ENCODE measurements around the gene TAT. TPM values are rescaled to one million over a fixed set of nuclear protein-coding genes. Genes with fewer than 3 reads are reported as not detected.

The TAT gene
- total RNA-seq, 1 experiment from 2014 or later: 0.68 TPM

DNA sequence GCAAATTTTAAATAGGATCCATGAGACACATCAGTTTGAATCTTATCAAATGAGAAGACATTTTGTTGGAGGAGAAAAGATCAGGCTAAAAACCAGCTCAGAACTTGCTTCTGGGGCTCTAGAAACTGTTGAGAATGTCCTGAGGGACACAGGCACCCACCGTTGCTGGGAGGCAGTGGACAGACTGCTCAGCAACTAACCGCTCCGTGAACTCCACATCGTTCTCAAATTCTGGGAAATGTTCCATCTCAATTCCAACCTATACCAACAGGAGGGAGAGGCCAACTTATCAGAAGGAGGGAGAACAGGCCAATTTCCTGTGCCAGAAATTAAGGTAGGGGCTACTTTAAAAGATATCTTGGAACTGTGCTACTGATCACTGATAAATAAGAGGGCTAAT lies 8.3 kb downstream of the TAT start:
- no peak for ATAC-seq
- Mint-ChIP-seq H3K4me1 (peaks cover 14% of the 10 kb centered on the region), H3K27ac (no peak overlapping the region), H3K9me3 (no peaks in the 10 kb centered on the region), H3K27me3 (ENCODE audit: low read depth) (no peaks in the 10 kb centered on the region), H3K36me3 (no peaks in the 10 kb centered on the region), H3K4me3 (no peak overlapping the region)
- no peak for DNase-seq (ENCODE audit: low spot score)
- ChIA-PET POLR2A (no interaction called here), CTCF (interaction anchor here (1.8 kb wide), 1 partner anchor 42 kb away, joined by 9 read pairs; no protein-coding TSS in a partner anchor)
- TF ChIP-seq, protein P1, sequence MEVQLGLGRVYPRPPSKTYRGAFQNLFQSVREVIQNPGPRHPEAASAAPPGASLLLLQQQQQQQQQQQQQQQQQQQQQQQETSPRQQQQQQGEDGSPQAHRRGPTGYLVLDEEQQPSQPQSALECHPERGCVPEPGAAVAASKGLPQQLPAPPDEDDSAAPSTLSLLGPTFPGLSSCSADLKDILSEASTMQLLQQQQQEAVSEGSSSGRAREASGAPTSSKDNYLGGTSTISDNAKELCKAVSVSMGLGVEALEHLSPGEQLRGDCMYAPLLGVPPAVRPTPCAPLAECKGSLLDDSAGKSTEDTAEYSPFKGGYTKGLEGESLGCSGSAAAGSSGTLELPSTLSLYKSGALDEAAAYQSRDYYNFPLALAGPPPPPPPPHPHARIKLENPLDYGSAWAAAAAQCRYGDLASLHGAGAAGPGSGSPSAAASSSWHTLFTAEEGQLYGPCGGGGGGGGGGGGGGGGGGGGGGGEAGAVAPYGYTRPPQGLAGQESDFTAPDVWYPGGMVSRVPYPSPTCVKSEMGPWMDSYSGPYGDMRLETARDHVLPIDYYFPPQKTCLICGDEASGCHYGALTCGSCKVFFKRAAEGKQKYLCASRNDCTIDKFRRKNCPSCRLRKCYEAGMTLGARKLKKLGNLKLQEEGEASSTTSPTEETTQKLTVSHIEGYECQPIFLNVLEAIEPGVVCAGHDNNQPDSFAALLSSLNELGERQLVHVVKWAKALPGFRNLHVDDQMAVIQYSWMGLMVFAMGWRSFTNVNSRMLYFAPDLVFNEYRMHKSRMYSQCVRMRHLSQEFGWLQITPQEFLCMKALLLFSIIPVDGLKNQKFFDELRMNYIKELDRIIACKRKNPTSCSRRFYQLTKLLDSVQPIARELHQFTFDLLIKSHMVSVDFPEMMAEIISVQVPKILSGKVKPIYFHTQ (CRISPR knock-in tag; IDR thresholded peaks at IDR 0.05): no peak
- TF ChIP-seq, protein P2, sequence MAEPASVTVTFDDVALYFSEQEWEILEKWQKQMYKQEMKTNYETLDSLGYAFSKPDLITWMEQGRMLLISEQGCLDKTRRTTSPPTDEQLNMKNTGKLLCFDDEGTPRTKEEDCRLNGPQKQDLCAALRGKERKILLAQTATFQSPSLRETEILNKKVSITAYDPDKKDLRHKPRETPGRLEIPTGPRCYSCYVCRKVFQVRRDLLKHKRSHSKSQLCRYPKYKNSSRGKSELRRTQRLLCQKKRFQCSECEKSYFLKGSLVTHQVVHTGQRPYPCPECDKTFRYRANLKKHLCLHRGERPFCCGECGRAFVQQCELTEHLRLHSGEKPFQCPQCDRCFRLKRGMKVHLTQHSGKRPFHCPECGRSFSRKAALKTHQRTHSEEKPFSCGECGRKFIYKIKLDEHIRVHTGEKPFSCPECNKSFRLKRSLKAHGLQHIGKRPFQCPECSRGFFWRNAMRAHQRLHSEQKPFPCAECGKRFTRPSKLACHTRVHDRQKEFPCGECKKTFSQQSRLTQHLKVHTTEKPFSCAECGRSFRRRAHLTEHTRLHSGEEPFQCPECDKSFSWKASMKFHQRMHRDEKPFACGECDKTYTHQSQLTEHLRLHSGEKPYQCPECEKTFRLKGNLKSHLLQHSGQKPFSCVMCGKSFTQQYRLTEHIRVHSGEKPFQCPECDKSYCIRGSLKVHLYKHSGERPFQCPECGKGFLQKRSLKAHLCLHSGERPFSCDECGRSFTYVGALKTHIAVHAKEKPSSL (CRISPR knock-in tag; conservative IDR thresholded peaks at IDR 0.05): no peak
- no peak for TF ChIP-seq TCF7 (CRISPR knock-in tag; IDR thresholded peaks at IDR 0.05; ENCODE audit: low read depth)
- TF ChIP-seq CBFB (CRISPR knock-in tag; IDR thresholded peaks at IDR 0.05; ENCODE audit: low read depth): no peak
- TF ChIP-seq, protein P3, sequence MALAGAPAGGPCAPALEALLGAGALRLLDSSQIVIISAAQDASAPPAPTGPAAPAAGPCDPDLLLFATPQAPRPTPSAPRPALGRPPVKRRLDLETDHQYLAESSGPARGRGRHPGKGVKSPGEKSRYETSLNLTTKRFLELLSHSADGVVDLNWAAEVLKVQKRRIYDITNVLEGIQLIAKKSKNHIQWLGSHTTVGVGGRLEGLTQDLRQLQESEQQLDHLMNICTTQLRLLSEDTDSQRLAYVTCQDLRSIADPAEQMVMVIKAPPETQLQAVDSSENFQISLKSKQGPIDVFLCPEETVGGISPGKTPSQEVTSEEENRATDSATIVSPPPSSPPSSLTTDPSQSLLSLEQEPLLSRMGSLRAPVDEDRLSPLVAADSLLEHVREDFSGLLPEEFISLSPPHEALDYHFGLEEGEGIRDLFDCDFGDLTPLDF (CRISPR knock-in tag; IDR thresholded peaks at IDR 0.05): no peak
- TF ChIP-seq ETV6 (CRISPR knock-in tag; IDR thresholded peaks at IDR 0.05): no peak
- TF ChIP-seq, protein P4, sequence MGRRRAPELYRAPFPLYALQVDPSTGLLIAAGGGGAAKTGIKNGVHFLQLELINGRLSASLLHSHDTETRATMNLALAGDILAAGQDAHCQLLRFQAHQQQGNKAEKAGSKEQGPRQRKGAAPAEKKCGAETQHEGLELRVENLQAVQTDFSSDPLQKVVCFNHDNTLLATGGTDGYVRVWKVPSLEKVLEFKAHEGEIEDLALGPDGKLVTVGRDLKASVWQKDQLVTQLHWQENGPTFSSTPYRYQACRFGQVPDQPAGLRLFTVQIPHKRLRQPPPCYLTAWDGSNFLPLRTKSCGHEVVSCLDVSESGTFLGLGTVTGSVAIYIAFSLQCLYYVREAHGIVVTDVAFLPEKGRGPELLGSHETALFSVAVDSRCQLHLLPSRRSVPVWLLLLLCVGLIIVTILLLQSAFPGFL (CRISPR knock-in tag; IDR thresholded peaks at IDR 0.05; ENCODE audit: borderline replicate concordance): no peak
- TF ChIP-seq ZNF671 (CRISPR knock-in tag; IDR thresholded peaks at IDR 0.05): no peak
- no peak for TF ChIP-seq JUN (CRISPR knock-in tag; IDR thresholded peaks at IDR 0.05)
- TF ChIP-seq FOXP1 (CRISPR knock-in tag; IDR thresholded peaks at IDR 0.05; ENCODE audit: borderline replicate concordance): no peak

DNA sequence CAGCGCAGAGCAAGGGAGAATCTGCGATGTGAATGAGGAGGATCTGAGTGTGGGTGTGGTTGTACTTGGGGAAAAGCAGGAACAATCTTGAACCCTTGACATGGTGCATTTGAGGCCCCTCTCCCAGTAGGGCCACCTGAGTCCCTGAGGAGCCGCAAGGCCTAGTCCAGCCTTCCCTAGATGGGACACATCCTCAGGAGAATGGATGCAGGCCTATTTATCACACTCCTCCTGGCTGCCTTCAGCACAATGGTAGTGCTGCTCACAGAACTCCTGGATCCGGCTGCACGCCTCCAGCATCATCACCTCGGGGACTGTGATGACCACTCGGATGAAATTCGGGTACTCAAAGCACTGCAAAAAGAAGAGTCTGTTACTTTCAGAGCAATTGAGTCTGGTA lies 9.0 kb downstream of the TAT start:
- no peak for DNase-seq (ENCODE audit: low spot score)
- Mint-ChIP-seq H3K27ac (no peak overlapping the region), H3K4me3 (no peak overlapping the region), H3K9me3 (peaks cover 6% of the 10 kb centered on the region), H3K27me3 (ENCODE audit: low read depth) (no peaks in the 10 kb centered on the region), H3K4me1 (peaks cover 14% of the 10 kb centered on the region), H3K36me3 (no peaks in the 10 kb centered on the region)
- ChIA-PET CTCF (no interaction called here), POLR2A (no interaction called here)
- ATAC-seq: no peak
- TF ChIP-seq CBFB (CRISPR knock-in tag; IDR thresholded peaks at IDR 0.05; ENCODE audit: low read depth) (no peak), ZNF219 (CRISPR knock-in tag; IDR thresholded peaks at IDR 0.05; ENCODE audit: borderline replicate concordance) (no peak), FOXJ3 (CRISPR knock-in tag; IDR thresholded peaks at IDR 0.05; ENCODE audit: borderline replicate concordance) (no peak), ETV6 (CRISPR knock-in tag; IDR thresholded peaks at IDR 0.05) (no peak), GRHL2 (CRISPR knock-in tag; IDR thresholded peaks at IDR 0.05; ENCODE audit: insufficient replicate concordance, severe bottlenecking) (no peak), GTF2I (CRISPR knock-in tag; conservative IDR thresholded peaks at IDR 0.05) (no peak), JUN (CRISPR knock-in tag; IDR thresholded peaks at IDR 0.05) (no peak), CREM (CRISPR knock-in tag; IDR thresholded peaks at IDR 0.05) (no peak)
- TF ChIP-seq, protein P2 (CRISPR knock-in tag; conservative IDR thresholded peaks at IDR 0.05): no peak
- TF ChIP-seq, protein P5, sequence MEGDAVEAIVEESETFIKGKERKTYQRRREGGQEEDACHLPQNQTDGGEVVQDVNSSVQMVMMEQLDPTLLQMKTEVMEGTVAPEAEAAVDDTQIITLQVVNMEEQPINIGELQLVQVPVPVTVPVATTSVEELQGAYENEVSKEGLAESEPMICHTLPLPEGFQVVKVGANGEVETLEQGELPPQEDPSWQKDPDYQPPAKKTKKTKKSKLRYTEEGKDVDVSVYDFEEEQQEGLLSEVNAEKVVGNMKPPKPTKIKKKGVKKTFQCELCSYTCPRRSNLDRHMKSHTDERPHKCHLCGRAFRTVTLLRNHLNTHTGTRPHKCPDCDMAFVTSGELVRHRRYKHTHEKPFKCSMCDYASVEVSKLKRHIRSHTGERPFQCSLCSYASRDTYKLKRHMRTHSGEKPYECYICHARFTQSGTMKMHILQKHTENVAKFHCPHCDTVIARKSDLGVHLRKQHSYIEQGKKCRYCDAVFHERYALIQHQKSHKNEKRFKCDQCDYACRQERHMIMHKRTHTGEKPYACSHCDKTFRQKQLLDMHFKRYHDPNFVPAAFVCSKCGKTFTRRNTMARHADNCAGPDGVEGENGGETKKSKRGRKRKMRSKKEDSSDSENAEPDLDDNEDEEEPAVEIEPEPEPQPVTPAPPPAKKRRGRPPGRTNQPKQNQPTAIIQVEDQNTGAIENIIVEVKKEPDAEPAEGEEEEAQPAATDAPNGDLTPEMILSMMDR (IDR thresholded peaks at IDR 0.05): no peak
- TF ChIP-seq, protein P6, sequence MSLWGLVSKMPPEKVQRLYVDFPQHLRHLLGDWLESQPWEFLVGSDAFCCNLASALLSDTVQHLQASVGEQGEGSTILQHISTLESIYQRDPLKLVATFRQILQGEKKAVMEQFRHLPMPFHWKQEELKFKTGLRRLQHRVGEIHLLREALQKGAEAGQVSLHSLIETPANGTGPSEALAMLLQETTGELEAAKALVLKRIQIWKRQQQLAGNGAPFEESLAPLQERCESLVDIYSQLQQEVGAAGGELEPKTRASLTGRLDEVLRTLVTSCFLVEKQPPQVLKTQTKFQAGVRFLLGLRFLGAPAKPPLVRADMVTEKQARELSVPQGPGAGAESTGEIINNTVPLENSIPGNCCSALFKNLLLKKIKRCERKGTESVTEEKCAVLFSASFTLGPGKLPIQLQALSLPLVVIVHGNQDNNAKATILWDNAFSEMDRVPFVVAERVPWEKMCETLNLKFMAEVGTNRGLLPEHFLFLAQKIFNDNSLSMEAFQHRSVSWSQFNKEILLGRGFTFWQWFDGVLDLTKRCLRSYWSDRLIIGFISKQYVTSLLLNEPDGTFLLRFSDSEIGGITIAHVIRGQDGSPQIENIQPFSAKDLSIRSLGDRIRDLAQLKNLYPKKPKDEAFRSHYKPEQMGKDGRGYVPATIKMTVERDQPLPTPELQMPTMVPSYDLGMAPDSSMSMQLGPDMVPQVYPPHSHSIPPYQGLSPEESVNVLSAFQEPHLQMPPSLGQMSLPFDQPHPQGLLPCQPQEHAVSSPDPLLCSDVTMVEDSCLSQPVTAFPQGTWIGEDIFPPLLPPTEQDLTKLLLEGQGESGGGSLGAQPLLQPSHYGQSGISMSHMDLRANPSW (CRISPR knock-in tag; conservative IDR thresholded peaks at IDR 0.05; ENCODE audit: low read depth): no peak
